GM23338 (cell line): Measurements from ENCODE around the gene ABCA6. TPM values are rescaled to one million over a fixed set of nuclear protein-coding genes. Genes with fewer than 3 reads are reported as not detected.

Experiments
- ATAC-seq: fragments of 200-7000 bp; cut with Tn5 transposase; 3 replicates; pipeline ENCODE4 v1.9.1; 2020
- DNase-seq: peaks from one replicate; pipeline ENCODE4 v3.0.0-alpha.2; 2015; ENCODE audit warnings: low spot score
- H2AFZ ChIP-seq: fragments of 200-600 bp; sonication (generic); 2 replicates; pipeline ENCODE4 v1.8.0; 2016; ENCODE audit warnings: antibody characterized with exemption, mild to moderate bottlenecking, moderate library complexity
- H3F3A ChIP-seq: fragments of 200-600 bp; sonication (generic); replicated peaks from 2 replicates; pipeline ENCODE4 v1.8.0; 2017; ENCODE audit warnings: antibody characterized with exemption, mixed run types, low read depth
- H3K27ac ChIP-seq: fragments of 200-600 bp; sonication (generic); 2 replicates; pipeline ENCODE4 v1.6.1; 2016; ENCODE audit warnings: low read depth
- H3K27me3 ChIP-seq: fragments of 200-600 bp; sonication (generic); 2 replicates; pipeline ENCODE4 v1.8.0; 2016; ENCODE audit warnings: mild to moderate bottlenecking, mixed run types, moderate library complexity; ENCODE audit not compliant: insufficient read depth
- H3K36me3 ChIP-seq: fragments of 200-600 bp; sonication (generic); 2 replicates; pipeline ENCODE4 v1.8.0; 2016; ENCODE audit warnings: mild to moderate bottlenecking; ENCODE audit not compliant: insufficient read depth
- H3K4me1 ChIP-seq: fragments of 200-600 bp; sonication (generic); 2 replicates; pipeline ENCODE4 v1.8.0; 2016; ENCODE audit warnings: mild to moderate bottlenecking, moderate library complexity; ENCODE audit not compliant: insufficient read depth
- H3K4me2 ChIP-seq: fragments of 200-600 bp; sonication (generic); 2 replicates; pipeline ENCODE4 v1.7.1; 2017; ENCODE audit warnings: mixed run types
- H3K4me3 ChIP-seq: fragments of 200-600 bp; sonication (generic); 2 replicates; pipeline ENCODE4 v1.6.1; 2016; ENCODE audit warnings: mixed run types
- H3K79me2 ChIP-seq: fragments of 200-600 bp; sonication (generic); replicated peaks from 2 replicates; pipeline ENCODE4 v1.8.0; 2017; ENCODE audit warnings: mild to moderate bottlenecking; ENCODE audit not compliant: insufficient read depth
- H3K9me2 ChIP-seq: fragments of 200-600 bp; sonication (generic); 2 replicates; pipeline ENCODE4 v1.8.0; 2017; ENCODE audit not compliant: insufficient read depth
- H4K20me1 ChIP-seq: fragments of 200-600 bp; sonication (generic); replicated peaks from 2 replicates; pipeline ENCODE4 v1.8.0; 2017; ENCODE audit warnings: mild to moderate bottlenecking; ENCODE audit not compliant: insufficient read depth
- H3K27ac Mint-ChIP-seq: 2 replicates; pipeline ENCODE4 v1.8.0; 2020; ENCODE audit warnings: inconsistent platforms, mild to moderate bottlenecking, moderate library complexity, mixed read lengths
- H3K27me3 Mint-ChIP-seq: 3 replicates; pipeline ENCODE4 v1.8.0; 2022; ENCODE audit warnings: low read depth, mild to moderate bottlenecking, moderate library complexity, mixed read lengths, inconsistent platforms; ENCODE audit not compliant: insufficient read depth, poor library complexity
- H3K36me3 Mint-ChIP-seq: 3 replicates; pipeline ENCODE4 v1.8.0; 2021; ENCODE audit warnings: low read depth, mild to moderate bottlenecking, inconsistent platforms, moderate library complexity, mixed read lengths
- H3K4me1 Mint-ChIP-seq: 3 replicates; pipeline ENCODE4 v1.8.0; 2020; ENCODE audit warnings: mild to moderate bottlenecking, inconsistent platforms, mixed read lengths
- H3K4me3 Mint-ChIP-seq: 3 replicates; pipeline ENCODE4 v1.8.0; 2021; ENCODE audit warnings: moderate library complexity, mild to moderate bottlenecking, inconsistent platforms, mixed read lengths
- H3K9me3 Mint-ChIP-seq: 3 replicates; pipeline ENCODE4 v1.8.0; 2020; ENCODE audit warnings: moderate library complexity, mild to moderate bottlenecking, inconsistent platforms, mixed read lengths
- CREB1 ChIP-seq: fragments of 250-450 bp; sonication (Bioruptor Pico); IDR thresholded peaks from 2 replicates; pipeline ENCODE4 v1.5.0; 2020; ENCODE audit warnings: low read depth, mild to moderate bottlenecking, moderate library complexity
- CTCF ChIP-seq, 2 experiments: fragments of 200-600 bp in 1 of 2; sonication (generic) in 1 of 2; conservative IDR thresholded peaks; 2 replicates each; pipeline versions ENCODE4 v1.5.1 to v1.6.1; 2016 to 2017; ENCODE audit warnings: antibody characterized with exemption in 2 of 2, low read depth in 2 of 2, mild to moderate bottlenecking in 2 of 2, moderate library complexity in 1 of 2
- ETS1 ChIP-seq: IDR thresholded peaks from 2 replicates; pipeline ENCODE4 v1.6.1; 2016; ENCODE audit warnings: antibody characterized with exemption
- EZH2 ChIP-seq: fragments of 200-600 bp; sonication (generic); IDR thresholded peaks from one replicate; pipeline ENCODE4 v1.8.0; 2017; ENCODE audit warnings: antibody characterized with exemption, mild to moderate bottlenecking, low read depth; ENCODE audit not compliant: unreplicated experiment
- EZH2phosphoT487 ChIP-seq: fragments of 200-600 bp; sonication (generic); IDR thresholded peaks from one replicate; pipeline ENCODE4 v1.8.1; 2018; ENCODE audit warnings: antibody characterized with exemption; ENCODE audit not compliant: unreplicated experiment
- JUNB ChIP-seq: IDR thresholded peaks from one replicate; pipeline ENCODE4 v1.6.1; 2016; ENCODE audit warnings: antibody characterized with exemption; ENCODE audit not compliant: unreplicated experiment
- NANOG ChIP-seq: IDR thresholded peaks from 2 replicates; pipeline ENCODE4 v1.6.1; 2016; ENCODE audit warnings: antibody characterized with exemption, borderline replicate concordance
- POLR2AphosphoS5 ChIP-seq: IDR thresholded peaks from 2 replicates; pipeline ENCODE4 v1.6.1; 2016; ENCODE audit warnings: antibody characterized with exemption, low read depth
- REST ChIP-seq: IDR thresholded peaks from one replicate; pipeline ENCODE4 v1.6.1; 2018; ENCODE audit warnings: antibody characterized with exemption; ENCODE audit not compliant: unreplicated experiment
- STAT1 ChIP-seq: IDR thresholded peaks from one replicate; pipeline ENCODE4 v1.6.1; 2016; ENCODE audit warnings: antibody characterized with exemption; ENCODE audit not compliant: unreplicated experiment
- ZNF114 ChIP-seq: fragments of 250-450 bp; sonication (Bioruptor Pico); IDR thresholded peaks from 2 replicates; pipeline ENCODE4 v1.5.0; 2020; ENCODE audit warnings: mild to moderate bottlenecking, moderate library complexity
- ZNF331 ChIP-seq: fragments of 250-450 bp; sonication (Bioruptor Pico); IDR thresholded peaks from 2 replicates; pipeline ENCODE4 v1.5.0; 2020; ENCODE audit warnings: low read depth, mild to moderate bottlenecking, moderate library complexity
- ZNF462 ChIP-seq: fragments of 250-450 bp; sonication (Bioruptor Pico); IDR thresholded peaks from 2 replicates; pipeline ENCODE4 v1.5.0; 2020; ENCODE audit warnings: mild to moderate bottlenecking, moderate library complexity
- polyA plus RNA-seq: library from polyadenylated mRNA; unstranded; fragments of >200 nt; fragmentation: Nextera tagmentation; extraction: Ambion mirVana; gene quantifications from 2 replicates; pipeline ENCODE4 v1.2.1, GENCODE V29; 2016
- total RNA-seq: library from RNA; depleted of rRNA; stranded (reverse); fragments of >200 nt; shearing (Covaris generic); gene quantifications from 2 replicates; pipeline ENCODE4 v1.2.3, GENCODE V29; 2014

Gene ABCA6
- total and polyA plus RNA-seq, 2 experiments from 2014 or later = not detected

- ATAC-seq (no peak), DNase-seq (no peak)
- no peaks in the 10 kb centered on the region for H3K36me3 Mint-ChIP-seq
- Histone ChIP-seq H4K20me1 (no peaks in the 10 kb centered on the region), H2AFZ (no peak overlapping the region), H3K36me3 (no peaks in the 10 kb centered on the region), H3K4me3 (no peak overlapping the region), H3K4me1 (no peaks in the 10 kb centered on the region), H3K27ac (no peak overlapping the region), H3K79me2 (no peaks in the 10 kb centered on the region), H3K9me2 (no peaks in the 10 kb centered on the region), H3K4me2 (no peak overlapping the region), H3F3A (no peaks in the 10 kb centered on the region), H3K27me3 (no peaks in the 10 kb centered on the region)
- no peaks in the 10 kb centered on the region for H3K27me3 Mint-ChIP-seq
- no peak for TF ChIP-seq REST
- TF ChIP-seq EZH2phosphoT487 = no peak
- no peak for TF ChIP-seq STAT1
- TF ChIP-seq EZH2 = no peak
- no peak for TF ChIP-seq ETS1
- no peak for TF ChIP-seq ZNF114 (CRISPR knock-in tag)
- no peak for TF ChIP-seq CREB1 (CRISPR knock-in tag)
- no peak for TF ChIP-seq ZNF462 (CRISPR knock-in tag)
- no peak for TF ChIP-seq ZNF331 (CRISPR knock-in tag)
- no peak for TF ChIP-seq NANOG
- no peak for TF ChIP-seq JUNB
- no peak for TF ChIP-seq POLR2AphosphoS5
- TF ChIP-seq CTCF (conservative IDR thresholded peaks at IDR 0.05; ENCODE audit: low read depth in 2 of 2) = no peak
- no peaks in the 10 kb centered on the region for H3K9me3 Mint-ChIP-seq
- no peak overlapping the region for H3K27ac Mint-ChIP-seq
- H3K4me3 Mint-ChIP-seq = no peak overlapping the region
- H3K4me1 Mint-ChIP-seq = no peaks in the 10 kb centered on the region; the same call in 2 of the 3 replicates
Observed at GRCh38 chr17:69175625-69176456, 34.1 kb upstream of the ABCA6 start.
